HG03565 (cell line): Measurements from ENCODE around the gene ANKRD13B.
A peak's percentile ranks its signal among the peaks of the same experiment; 100 is the strongest.

ENCODE experiments used
- ATAC-seq: cut with Tn5 transposase; IDR thresholded peaks from one replicate; pipeline ENCODE4 v1.9.1; 2021; ENCODE audit warnings: mild to moderate bottlenecking, moderate library complexity; ENCODE audit not compliant: unreplicated experiment

The ANKRD13B gene

DNA sequence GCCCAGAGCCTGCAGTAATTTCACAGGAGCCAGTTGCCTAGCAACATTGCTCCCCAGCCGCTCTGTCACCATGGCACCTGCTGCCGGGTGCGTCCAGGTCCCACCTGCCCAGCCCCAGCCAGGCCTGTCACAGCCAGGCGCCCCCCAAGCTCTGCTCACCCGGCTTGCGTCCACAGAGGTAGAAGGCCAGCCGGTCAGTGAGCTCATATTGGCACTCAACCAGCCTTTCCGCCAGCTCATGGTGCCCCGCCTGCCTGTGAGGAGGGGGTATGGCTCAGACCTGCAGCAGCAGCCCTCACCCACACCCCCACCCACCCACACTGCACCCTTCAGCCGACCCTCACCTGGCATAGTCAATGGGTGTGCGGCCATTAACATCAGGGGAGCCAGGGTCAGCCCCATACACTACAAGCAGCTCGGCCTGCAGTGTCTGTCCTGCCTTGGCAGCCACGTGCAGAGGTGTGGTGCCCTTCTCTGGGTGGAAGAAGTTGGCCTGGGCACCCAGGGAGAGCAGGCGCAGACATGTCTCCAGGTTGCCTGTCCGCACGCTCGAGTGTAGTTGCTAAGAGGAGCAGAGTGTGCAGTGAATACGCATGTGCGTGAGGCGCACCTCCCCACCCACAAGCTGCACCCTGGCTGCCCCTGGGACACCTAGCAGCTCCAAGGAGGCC, 11.2 kb upstream of the ANKRD13B start:
- no peak for ATAC-seq

GRCh38 chr17:29582254-29582765, 10.6 kb upstream of the ANKRD13B start:
- ATAC-seq, result no peak

- no peak for ATAC-seq
Measured at GRCh38 chr17:29582772-29583171, 10.2 kb upstream of the ANKRD13B start.

DNA sequence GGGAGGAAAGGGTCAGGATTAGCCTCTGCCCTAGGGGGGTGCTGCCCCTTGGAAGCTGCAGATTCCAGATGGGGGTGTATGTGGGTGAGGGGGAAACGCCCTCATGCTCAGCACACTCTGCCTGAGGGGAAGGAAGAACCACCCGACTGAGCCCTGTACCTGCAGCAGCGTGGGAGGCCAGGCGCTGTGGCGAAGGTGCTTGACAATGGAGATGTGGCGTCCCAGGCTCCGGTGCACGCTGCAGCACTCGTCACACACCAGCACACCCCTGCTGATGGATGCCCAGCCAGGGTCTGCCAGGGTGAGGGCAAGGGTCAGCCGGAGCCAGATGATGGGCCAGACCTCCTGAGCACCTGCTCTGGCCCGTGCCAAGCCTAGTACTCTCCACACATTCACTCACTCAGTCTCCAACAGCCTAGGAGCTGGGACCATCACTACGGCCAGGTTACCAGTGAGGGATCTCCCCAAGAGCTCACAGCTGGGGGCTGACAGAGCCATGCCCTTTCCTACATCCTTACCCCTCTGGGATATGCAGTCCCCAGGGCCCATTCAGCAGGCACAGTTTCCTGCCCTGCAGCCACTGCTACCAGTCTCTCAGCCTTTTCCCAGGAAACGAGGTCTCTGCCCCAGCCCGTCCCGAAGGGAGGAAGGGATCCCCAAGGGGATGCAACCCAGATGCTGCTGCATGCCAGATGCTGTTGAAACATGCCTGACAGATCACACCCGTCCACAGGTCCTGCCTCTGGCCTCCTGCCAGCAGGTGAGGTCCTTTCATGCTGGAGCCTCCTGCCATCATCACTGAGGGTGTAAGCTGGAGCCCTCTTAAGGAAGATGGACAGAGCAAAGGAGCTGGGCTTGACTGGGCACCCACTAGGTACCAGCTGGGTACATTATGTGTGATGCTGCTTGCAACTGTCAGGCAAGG, 9.3 kb upstream of the ANKRD13B start:
- no peak for ATAC-seq

DNA sequence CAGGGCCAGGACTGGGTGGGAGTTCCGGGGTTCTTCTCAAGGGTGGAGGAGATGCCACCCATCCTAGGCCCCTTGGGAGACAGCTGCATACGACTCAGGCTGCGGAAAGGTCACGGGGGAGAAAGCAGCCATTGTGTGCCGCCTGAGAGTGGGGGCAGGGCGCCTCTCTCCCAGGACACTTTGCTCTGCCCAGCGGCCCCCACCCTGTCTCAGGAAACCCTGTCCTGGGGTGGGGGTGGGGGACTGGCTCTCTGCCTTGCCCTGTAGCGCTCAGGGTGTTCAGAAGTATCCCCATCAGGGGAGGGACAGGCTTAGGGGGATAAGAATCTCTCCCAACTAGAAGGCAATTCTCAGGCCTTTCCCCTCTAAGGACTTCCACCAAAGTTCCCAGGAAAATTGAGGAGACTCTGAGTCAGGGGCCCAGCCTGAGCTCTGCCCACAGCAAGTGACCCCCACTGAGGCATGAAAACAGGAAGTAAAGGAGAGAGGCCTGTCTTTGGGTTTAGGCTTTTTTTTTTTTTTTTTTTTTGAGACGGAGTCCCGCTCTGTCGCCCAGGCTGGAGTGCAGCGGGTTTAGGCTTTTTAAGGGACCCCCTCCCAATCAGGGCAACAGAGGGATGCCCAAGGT, 8.4 kb upstream of the ANKRD13B start:
- no peak for ATAC-seq

GRCh38 chr17:29585080-29585751, 7.7 kb upstream of the ANKRD13B start:
- no peak for ATAC-seq

GRCh38 chr17:29586676-29587469, 6.1 kb upstream of the ANKRD13B start:
- ATAC-seq, result no peak

DNA sequence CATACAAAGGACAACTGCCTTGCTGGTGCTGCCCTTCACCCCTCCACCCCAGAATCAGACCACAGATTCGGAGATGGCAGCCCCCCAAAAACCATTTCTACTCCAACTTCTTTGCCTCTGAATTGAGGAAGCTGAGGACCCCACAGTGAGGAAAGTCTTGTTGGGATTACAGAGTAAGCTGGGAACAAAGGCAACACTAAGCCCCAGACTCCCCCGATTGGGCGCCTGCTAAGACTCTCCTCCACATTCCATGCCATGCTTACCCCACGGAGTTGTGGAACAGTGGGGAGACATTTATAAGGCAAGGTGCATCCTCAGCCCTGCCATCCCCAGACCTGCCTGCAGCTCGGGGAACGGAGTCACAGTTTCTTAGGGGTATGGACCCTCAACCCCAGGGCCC, 5.3 kb upstream of the ANKRD13B start:
- no peak for ATAC-seq

- ATAC-seq, result no peak
Measured at GRCh38 chr17:29588017-29588561, 4.8 kb upstream of the ANKRD13B start.

DNA sequence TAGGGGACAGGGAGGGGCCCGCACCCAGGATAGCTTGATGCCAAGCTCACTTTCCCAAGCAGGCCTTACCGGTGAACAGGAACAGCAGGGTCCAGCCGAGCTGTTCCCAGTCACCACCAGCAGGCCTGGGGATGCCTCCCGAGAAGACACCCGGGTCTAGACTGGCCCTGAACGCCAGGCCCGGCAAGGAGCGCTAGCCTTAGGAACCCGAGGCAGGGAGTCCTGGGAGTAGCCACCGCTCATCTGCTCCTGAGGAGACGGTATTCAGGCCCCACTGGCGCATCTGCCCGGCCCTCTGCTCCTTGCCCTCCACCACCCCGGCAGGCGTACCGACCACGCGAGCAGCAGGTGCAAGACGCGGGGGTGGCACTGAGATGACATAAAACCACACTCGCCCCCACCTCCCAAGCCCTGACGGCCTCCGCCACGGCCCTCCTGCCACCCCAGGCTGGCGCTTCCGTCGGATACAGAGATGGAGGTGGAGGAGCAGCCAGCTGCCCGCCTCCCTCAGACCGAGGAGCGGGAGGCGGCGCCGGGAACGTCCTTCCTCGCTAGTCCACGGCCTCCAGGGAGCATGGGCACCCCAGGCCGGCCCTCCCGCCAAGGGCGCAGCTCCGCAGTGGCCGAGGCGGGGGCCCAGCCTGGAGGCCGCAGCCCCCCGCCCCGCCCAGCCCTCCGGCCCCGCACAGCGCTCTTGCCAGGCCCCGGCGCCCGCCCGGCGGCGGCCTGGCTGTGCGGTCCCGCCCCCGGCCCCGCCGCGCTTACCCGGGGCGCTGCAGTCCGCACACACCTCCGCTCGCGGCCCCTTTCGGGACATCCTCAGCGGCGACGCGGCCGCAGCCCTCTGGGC, 4.1 kb upstream of the ANKRD13B start:
- ATAC-seq, result peak; percentile 3

GRCh38 chr17:29589524-29590410, 3.2 kb upstream of the ANKRD13B start, which contains the start of gene GIT1:
GIT1 (minus strand) TSS chr17:29589648; CDS start chr17:29589378, 270 bp downstream.
- ATAC-seq, result peak; percentile 38

- no peak for ATAC-seq
Measured at GRCh38 chr17:29590411-29591145, 2.4 kb upstream of the ANKRD13B start.

- ATAC-seq, result no peak
Measured at GRCh38 chr17:29591146-29591736, 1.7 kb upstream of the ANKRD13B start.

- ATAC-seq, result no peak
Measured at GRCh38 chr17:29591737-29592608, 959 bp upstream of the ANKRD13B start.

DNA sequence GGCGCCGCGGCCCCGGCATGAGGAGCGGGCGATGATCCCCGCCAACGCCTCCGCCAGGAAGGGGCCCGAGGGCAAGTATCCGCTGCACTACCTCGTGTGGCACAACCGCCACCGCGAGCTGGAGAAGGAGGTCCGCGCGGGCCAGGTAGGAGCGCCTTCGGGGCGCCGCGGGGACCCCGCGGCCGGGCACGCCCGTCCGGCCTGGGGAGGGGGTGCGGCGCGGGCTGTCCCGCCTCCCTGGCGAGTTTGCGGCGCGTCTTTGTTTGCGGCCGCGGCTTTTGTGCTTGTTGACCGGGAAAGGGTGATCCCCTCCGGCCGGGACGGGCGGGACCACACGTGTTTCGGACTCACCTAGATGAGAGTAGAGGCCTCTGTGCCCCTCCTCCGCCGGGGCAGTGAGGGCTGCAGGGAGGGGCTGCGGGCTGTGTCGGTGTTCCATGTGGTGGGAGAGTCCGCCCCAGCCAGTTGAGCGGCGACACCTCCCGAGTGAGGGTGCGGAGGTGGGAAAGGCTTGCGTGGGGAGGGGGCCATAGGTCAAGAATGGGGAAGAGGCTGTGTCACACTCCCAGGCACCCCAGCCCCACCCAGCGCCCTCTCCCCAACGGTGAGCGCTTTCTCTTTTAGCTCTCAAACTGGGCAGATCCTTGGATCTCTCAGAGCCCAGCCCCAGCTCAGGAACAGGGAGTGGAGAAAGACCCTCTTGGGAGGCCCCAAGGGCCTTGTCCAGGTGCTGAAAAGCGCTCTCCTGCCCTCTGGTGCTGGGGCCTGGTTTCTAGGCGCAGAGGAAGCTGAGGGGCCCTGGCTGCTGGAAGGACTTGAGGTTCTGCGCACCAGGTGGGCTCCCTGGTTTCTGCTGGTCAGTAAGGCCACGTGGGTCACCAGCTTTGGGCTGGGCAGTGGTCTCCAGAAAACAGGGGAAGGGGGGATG, 923 bp downstream of the ANKRD13B start:
- no peak for ATAC-seq
